GM12891 (cell line): ENCODE data around the gene PCDH18.

Source experiments
- PAX5 ChIP-seq: IDR thresholded peaks from 2 replicates; pipeline ENCODE4 v1.6.1; 2011; ENCODE audit warnings: low read length, moderate library complexity, mild to moderate bottlenecking; ENCODE audit not compliant: insufficient read depth, severe bottlenecking
- POLR2A ChIP-seq: IDR thresholded peaks from 2 replicates; pipeline ENCODE4 v1.6.1; 2011; ENCODE audit warnings: low read depth, low read length, control low read depth
- POLR2AphosphoS5 ChIP-seq: IDR thresholded peaks from 2 replicates; pipeline ENCODE4 v1.6.1; 2011; ENCODE audit warnings: low read depth, low read length, control low read depth

- no peak for TF ChIP-seq PAX5
- TF ChIP-seq POLR2A: no peak
- no peak for TF ChIP-seq POLR2AphosphoS5
Measured at GRCh38 chr4:137519406-137519805, 12.9 kb downstream of the PCDH18 start.
